ENCODE data around the gene TSTD2.
A peak's percentile ranks its signal among the peaks of the same experiment; 100 is the strongest.

TSTD2 gene

GRCh38 chr9:97640325-97640724 is 7.2 kb upstream of the TSTD2 start:
- no peak overlapping the region for H2BK120ac ChIP-seq (ENCODE audit: low read depth, low read length)
- no peak overlapping the region for H4K8ac ChIP-seq (ENCODE audit: low read length)
- no peak overlapping the region for H3K14ac ChIP-seq (ENCODE audit: low read length in 2 of 2)
- no peak overlapping the region for H2AK5ac ChIP-seq (ENCODE audit: low read length, severe bottlenecking)
- no peak overlapping the region for H2AFZ ChIP-seq (ENCODE audit: low read depth, low read length)
- DNase-seq, result peak; percentile 38
- no peak overlapping the region for H3K23ac ChIP-seq (ENCODE audit: low read length in 2 of 2)
- no peak overlapping the region for H4K91ac ChIP-seq (ENCODE audit: low read length)
- no peak overlapping the region for H3K4me3 ChIP-seq (ENCODE audit: insufficient read depth in 1 of 2, low read depth in 1 of 2, low read length in 2 of 2)
- H3K27me3 ChIP-seq (ENCODE audit: control insufficient read depth in 1 of 2, insufficient read depth in 1 of 2, low read length in 2 of 2), result no peaks in the 10 kb centered on the region
- H3K4me2 ChIP-seq (ENCODE audit: low read length, poor library complexity, severe bottlenecking), result no peak overlapping the region
- H2BK5ac ChIP-seq (ENCODE audit: low read depth, low read length, poor library complexity, severe bottlenecking), result no peak overlapping the region
- no peak overlapping the region for H3K9ac ChIP-seq (ENCODE audit: low read length)
- WGBS, result 100% methylated on average over 2 of the region's 2 CpGs
- no peak overlapping the region for H3K18ac ChIP-seq (ENCODE audit: low read depth in 1 of 2, low read length in 2 of 2)
- H3K4ac ChIP-seq (ENCODE audit: low read depth in 1 of 2, low read length in 2 of 2), result no peak overlapping the region
- no peak overlapping the region for H2BK15ac ChIP-seq (ENCODE audit: low read depth, poor library complexity, severe bottlenecking)
- H3K79me1 ChIP-seq (replicated peaks; ENCODE audit: low read length, poor library complexity, severe bottlenecking), result peaks cover 7% of the 10 kb centered on the region
- H2BK12ac ChIP-seq (ENCODE audit: low read length in 2 of 2), result no peak overlapping the region
- H3K4me1 ChIP-seq (ENCODE audit: control insufficient read depth, insufficient read depth, low read depth, low read length), result peaks cover 2% of the 10 kb centered on the region
- H3K27ac ChIP-seq (ENCODE audit: low read length, poor library complexity, severe bottlenecking), result no peak overlapping the region
- peaks cover 0 to 47% of the 10 kb centered on the region in 2 experiments for H3K36me3 ChIP-seq (ENCODE audit: control insufficient read depth in 1 of 2, insufficient read depth in 2 of 2, low read depth in 1 of 2, low read length in 2 of 2)
- H3K9me3 ChIP-seq (ENCODE audit: control insufficient read depth, low read length), result no peaks in the 10 kb centered on the region

GRCh38 chr9:97638666-97639065 is 5.5 kb upstream of the TSTD2 start:
- no peak overlapping the region for H4K91ac ChIP-seq (ENCODE audit: low read length)
- no peaks in the 10 kb centered on the region for H3K9me3 ChIP-seq (ENCODE audit: control insufficient read depth, low read length)
- H3K9ac ChIP-seq (ENCODE audit: low read length), result no peak overlapping the region
- no peak overlapping the region for H3K27ac ChIP-seq (ENCODE audit: low read length, poor library complexity, severe bottlenecking)
- no peak overlapping the region for H3K4ac ChIP-seq (ENCODE audit: low read depth in 1 of 2, low read length in 2 of 2)
- no peak overlapping the region for H2BK12ac ChIP-seq (ENCODE audit: low read length in 2 of 2)
- WGBS, result 90% methylated on average over 2 of the region's 3 CpGs
- no peak overlapping the region for H2BK15ac ChIP-seq (ENCODE audit: low read depth, poor library complexity, severe bottlenecking)
- peak overlapping the region; percentile 29 for H3K4me2 ChIP-seq (ENCODE audit: low read length, poor library complexity, severe bottlenecking)
- no peak overlapping the region for H2BK120ac ChIP-seq (ENCODE audit: low read depth, low read length)
- H3K23ac ChIP-seq (ENCODE audit: low read length in 2 of 2), result no peak overlapping the region
- no peak overlapping the region for H2AFZ ChIP-seq (ENCODE audit: low read depth, low read length)
- H3K4me3 ChIP-seq (ENCODE audit: insufficient read depth in 1 of 2, low read depth in 1 of 2, low read length in 2 of 2), result no peak overlapping the region
- no peak overlapping the region for H3K18ac ChIP-seq (ENCODE audit: low read depth in 1 of 2, low read length in 2 of 2)
- no peak overlapping the region for H4K8ac ChIP-seq (ENCODE audit: low read length)
- peaks cover 0 to 30% of the 10 kb centered on the region in 2 experiments for H3K36me3 ChIP-seq (ENCODE audit: control insufficient read depth in 1 of 2, insufficient read depth in 2 of 2, low read depth in 1 of 2, low read length in 2 of 2)
- no peak overlapping the region for H2BK5ac ChIP-seq (ENCODE audit: low read depth, low read length, poor library complexity, severe bottlenecking)
- DNase-seq, result peak; percentile 18
- H3K27me3 ChIP-seq (ENCODE audit: control insufficient read depth in 1 of 2, insufficient read depth in 1 of 2, low read length in 2 of 2), result no peaks in the 10 kb centered on the region
- peaks cover 5% of the 10 kb centered on the region for H3K79me1 ChIP-seq (replicated peaks; ENCODE audit: low read length, poor library complexity, severe bottlenecking)
- no peak overlapping the region for H2AK5ac ChIP-seq (ENCODE audit: low read length, severe bottlenecking)
- H3K14ac ChIP-seq (ENCODE audit: low read length in 2 of 2), result no peak overlapping the region
- peaks cover 3% of the 10 kb centered on the region for H3K4me1 ChIP-seq (ENCODE audit: control insufficient read depth, insufficient read depth, low read depth, low read length)

- peaks cover 3% of the 10 kb centered on the region for H3K4me1 ChIP-seq (ENCODE audit: control insufficient read depth, insufficient read depth, low read depth, low read length)
- H3K79me1 ChIP-seq (replicated peaks; ENCODE audit: low read length, poor library complexity, severe bottlenecking), result peaks cover 2% of the 10 kb centered on the region
- peak overlapping the region; percentile 34 for H3K9ac ChIP-seq (ENCODE audit: low read length)
- no peak overlapping the region for H3K14ac ChIP-seq (ENCODE audit: low read length in 2 of 2)
- no peak overlapping the region for H3K27ac ChIP-seq (ENCODE audit: low read length, poor library complexity, severe bottlenecking)
- H4K8ac ChIP-seq (ENCODE audit: low read length), result no peak overlapping the region
- no peak overlapping the region for H3K4me2 ChIP-seq (ENCODE audit: low read length, poor library complexity, severe bottlenecking)
- no peaks in the 10 kb centered on the region for H3K27me3 ChIP-seq (ENCODE audit: control insufficient read depth in 1 of 2, insufficient read depth in 1 of 2, low read length in 2 of 2)
- H3K18ac ChIP-seq (ENCODE audit: low read depth in 1 of 2, low read length in 2 of 2), result no peak overlapping the region
- H4K91ac ChIP-seq (ENCODE audit: low read length), result no peak overlapping the region
- no peak overlapping the region for H3K4me3 ChIP-seq (ENCODE audit: insufficient read depth in 1 of 2, low read depth in 1 of 2, low read length in 2 of 2)
- H2BK120ac ChIP-seq (ENCODE audit: low read depth, low read length), result no peak overlapping the region
- DNase-seq, result no peak
- H2BK5ac ChIP-seq (ENCODE audit: low read depth, low read length, poor library complexity, severe bottlenecking), result no peak overlapping the region
- no peak overlapping the region for H2AFZ ChIP-seq (ENCODE audit: low read depth, low read length)
- H3K4ac ChIP-seq (ENCODE audit: low read depth in 1 of 2, low read length in 2 of 2), result no peak overlapping the region
- no peak overlapping the region for H3K23ac ChIP-seq (ENCODE audit: low read length in 2 of 2)
- H3K9me3 ChIP-seq (ENCODE audit: control insufficient read depth, low read length), result no peaks in the 10 kb centered on the region
- no peak overlapping the region for H2BK12ac ChIP-seq (ENCODE audit: low read length in 2 of 2)
- WGBS, result 98% methylated on average over 3 of the region's 3 CpGs
- no peak overlapping the region for H2BK15ac ChIP-seq (ENCODE audit: low read depth, poor library complexity, severe bottlenecking)
- peaks cover 0 to 13% of the 10 kb centered on the region in 2 experiments for H3K36me3 ChIP-seq (ENCODE audit: control insufficient read depth in 1 of 2, insufficient read depth in 2 of 2, low read depth in 1 of 2, low read length in 2 of 2)
- H2AK5ac ChIP-seq (ENCODE audit: low read length, severe bottlenecking), result no peak overlapping the region
These were observed 3.7 kb upstream of the TSTD2 start for GRCh38 chr9:97636903-97637302.

GRCh38 chr9:97635026-97635425 is 1.9 kb upstream of the TSTD2 start:
- H3K4me3 ChIP-seq (ENCODE audit: insufficient read depth in 1 of 2, low read depth in 1 of 2, low read length in 2 of 2), result peak overlapping the region in 1 of 2 experiments; percentile 97
- no peak overlapping the region for H3K23ac ChIP-seq (ENCODE audit: low read length in 2 of 2)
- H2AFZ ChIP-seq (ENCODE audit: low read depth, low read length), result no peak overlapping the region
- no peak for DNase-seq
- 87% methylated on average over 7 of the region's 7 CpGs for WGBS
- H2BK5ac ChIP-seq (ENCODE audit: low read depth, low read length, poor library complexity, severe bottlenecking), result no peak overlapping the region
- H2BK12ac ChIP-seq (ENCODE audit: low read length in 2 of 2), result no peak overlapping the region
- peaks cover 7% of the 10 kb centered on the region for H3K4me1 ChIP-seq (ENCODE audit: control insufficient read depth, insufficient read depth, low read depth, low read length)
- no peak overlapping the region for H2BK120ac ChIP-seq (ENCODE audit: low read depth, low read length)
- peak overlapping the region; percentile 45 for H3K4me2 ChIP-seq (ENCODE audit: low read length, poor library complexity, severe bottlenecking)
- H3K14ac ChIP-seq (ENCODE audit: low read length in 2 of 2), result no peak overlapping the region
- no peaks in the 10 kb centered on the region for H3K27me3 ChIP-seq (ENCODE audit: control insufficient read depth in 1 of 2, insufficient read depth in 1 of 2, low read length in 2 of 2)
- no peak overlapping the region for H3K4ac ChIP-seq (ENCODE audit: low read depth in 1 of 2, low read length in 2 of 2)
- H4K91ac ChIP-seq (ENCODE audit: low read length), result no peak overlapping the region
- H2AK5ac ChIP-seq (ENCODE audit: low read length, severe bottlenecking), result no peak overlapping the region
- peak overlapping the region; percentile 97 for H3K9ac ChIP-seq (ENCODE audit: low read length)
- no peak overlapping the region for H2BK15ac ChIP-seq (ENCODE audit: low read depth, poor library complexity, severe bottlenecking)
- H3K79me1 ChIP-seq (replicated peaks; ENCODE audit: low read length, poor library complexity, severe bottlenecking), result peaks cover 7% of the 10 kb centered on the region
- H4K8ac ChIP-seq (ENCODE audit: low read length), result no peak overlapping the region
- no peak overlapping the region for H3K18ac ChIP-seq (ENCODE audit: low read depth in 1 of 2, low read length in 2 of 2)
- no peak overlapping the region for H3K27ac ChIP-seq (ENCODE audit: low read length, poor library complexity, severe bottlenecking)
- H3K9me3 ChIP-seq (ENCODE audit: control insufficient read depth, low read length), result no peaks in the 10 kb centered on the region
- H3K36me3 ChIP-seq (ENCODE audit: control insufficient read depth in 1 of 2, insufficient read depth in 2 of 2, low read depth in 1 of 2, low read length in 2 of 2), result no peaks in the 10 kb centered on the region
